ENCODE results near the gene CCDC194. TPM values are rescaled to one million over a fixed set of nuclear protein-coding genes. Genes with fewer than 3 reads are reported as not detected.

Gene CCDC194
- total RNA-seq, 1 experiment from 2014 or later = not detected

- intact Hi-C loops (cut with micrococcal nuclease) = no loop called here
- no peaks in the 10 kb centered on the region for H3K9me2 ChIP-seq (ENCODE audit: insufficient read depth)
- BruUV-seq (replicated peaks) = no TSS peak
- peaks cover 5 to 23% of the 10 kb centered on the region in 2 experiments; a peak in 3 of 4 replicates for H3K4me1 ChIP-seq (ENCODE audit: control insufficient read depth in 1 of 2, insufficient read depth in 2 of 2, low read length in 2 of 2)
- DNase-seq (ENCODE audit: low read depth, low spot score) = no peak
- peaks cover 10% of the 10 kb centered on the region; the same call in 1 of the 2 replicates for H3K79me2 ChIP-seq (ENCODE audit: insufficient read depth, low read length)
- H3K36me3 ChIP-seq (ENCODE audit: control insufficient read depth in 1 of 2, insufficient read depth in 2 of 2, low read length in 2 of 2) = no peaks in the 10 kb centered on the region
- POLR2A ChIA-PET = interaction anchor here (1.3 to 2.8 kb wide), 2 partner anchors 9 to 13 kb away, joined by 4 to 21 read pairs; partner anchors contain the start of gene BST2
- no peak overlapping the region for H2AFZ ChIP-seq (ENCODE audit: low read depth, low read length, poor library complexity, severe bottlenecking)
- TF ChIP-seq ZBTB33 (IDR thresholded peaks at IDR 0.05; ENCODE audit: extremely low read depth, insufficient replicate concordance, low read length) = no peak
- no peak for TF ChIP-seq CEBPB (IDR thresholded peaks at IDR 0.05; ENCODE audit: low read depth)
- TF ChIP-seq, protein P1, sequence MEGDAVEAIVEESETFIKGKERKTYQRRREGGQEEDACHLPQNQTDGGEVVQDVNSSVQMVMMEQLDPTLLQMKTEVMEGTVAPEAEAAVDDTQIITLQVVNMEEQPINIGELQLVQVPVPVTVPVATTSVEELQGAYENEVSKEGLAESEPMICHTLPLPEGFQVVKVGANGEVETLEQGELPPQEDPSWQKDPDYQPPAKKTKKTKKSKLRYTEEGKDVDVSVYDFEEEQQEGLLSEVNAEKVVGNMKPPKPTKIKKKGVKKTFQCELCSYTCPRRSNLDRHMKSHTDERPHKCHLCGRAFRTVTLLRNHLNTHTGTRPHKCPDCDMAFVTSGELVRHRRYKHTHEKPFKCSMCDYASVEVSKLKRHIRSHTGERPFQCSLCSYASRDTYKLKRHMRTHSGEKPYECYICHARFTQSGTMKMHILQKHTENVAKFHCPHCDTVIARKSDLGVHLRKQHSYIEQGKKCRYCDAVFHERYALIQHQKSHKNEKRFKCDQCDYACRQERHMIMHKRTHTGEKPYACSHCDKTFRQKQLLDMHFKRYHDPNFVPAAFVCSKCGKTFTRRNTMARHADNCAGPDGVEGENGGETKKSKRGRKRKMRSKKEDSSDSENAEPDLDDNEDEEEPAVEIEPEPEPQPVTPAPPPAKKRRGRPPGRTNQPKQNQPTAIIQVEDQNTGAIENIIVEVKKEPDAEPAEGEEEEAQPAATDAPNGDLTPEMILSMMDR (IDR thresholded peaks at IDR 0.05 in 2 of 3, conservative IDR thresholded peaks at IDR 0.05 in 1 of 3; ENCODE audit: borderline replicate concordance in 1 of 3, insufficient read depth in 1 of 3, low read depth in 2 of 3, low read length in 2 of 3) = no peak
- TF ChIP-seq FOSL1 (IDR thresholded peaks at IDR 0.05; ENCODE audit: low read depth) = no peak
- TF ChIP-seq POLR2A (IDR thresholded peaks at IDR 0.05; ENCODE audit: borderline replicate concordance, extremely low read depth, insufficient read depth, insufficient read length) = no peak
- TF ChIP-seq SIN3A (IDR thresholded peaks at IDR 0.05; ENCODE audit: low read depth) = no peak
- TF ChIP-seq SRF (IDR thresholded peaks at IDR 0.05; ENCODE audit: low read depth) = no peak
- TF ChIP-seq ZFX (IDR thresholded peaks at IDR 0.05) = no peak
- no peak for TF ChIP-seq EGR1 (IDR thresholded peaks at IDR 0.05; ENCODE audit: low read depth)
- CTCF ChIA-PET = interaction anchor here (0.6 kb wide), 1 partner anchor 27 kb away, joined by 3 read pairs; no protein-coding TSS in a partner anchor
- peak overlapping the region; percentile 53 to 93 for H3K4me3 ChIP-seq (replicated peaks in 1 of 2; ENCODE audit: low read depth in 1 of 2, low read length in 2 of 2)
- no peaks in the 10 kb centered on the region for H4K20me1 ChIP-seq (ENCODE audit: insufficient read depth)
- H3K27ac ChIP-seq (ENCODE audit: low read depth, low read length) = peak overlapping the region; percentile 87
- no peaks in the 10 kb centered on the region for H3K9me3 ChIP-seq (ENCODE audit: control insufficient read depth in 1 of 2, insufficient read depth in 1 of 2, low read depth in 1 of 2, low read length in 2 of 2)
- H3K9ac ChIP-seq (ENCODE audit: low read length) = peak overlapping the region; percentile 78
- H3K4me2 ChIP-seq (ENCODE audit: low read length) = peak overlapping the region; percentile 91
- RAD21 ChIA-PET (ENCODE audit: low non-redundant PET in 1 of 2, low total read pairs in 2 of 2, uncharacterized antibody in 2 of 2, unreplicated experiment in 2 of 2) = no interaction called here
- ATAC-seq = no peak
- H3K27me3 ChIP-seq (ENCODE audit: insufficient read depth, low read length) = no peaks in the 10 kb centered on the region
Observed at GRCh38 chr19:17418710-17419109, 24.7 kb upstream of the CCDC194 start.

Measured in HCT116 (cell line).